Left cardiac atrium (tissue), 4 donors: ENCODE measurements around the gene NCBP2. TPM values are rescaled to one million over a fixed set of nuclear protein-coding genes. Genes with fewer than 3 reads are reported as not detected.
A peak's percentile ranks its signal among the peaks of the same experiment; 100 is the strongest.

Experiments
- ATAC-seq, 2 donors: fragments of 200-7000 bp; cut with Tn5 transposase; one replicate each; pipeline ENCODE4 v1.9.1; 2020; ENCODE audit warnings: mild to moderate bottlenecking in 2 of 2, moderate library complexity in 2 of 2
- DNase-seq: peaks from one replicate; pipeline ENCODE4 v3.0.0-alpha.2; 2020
- intact Hi-C, 2 donors: fragments of 100-400 bp; cut with DNase I; formaldehyde crosslinking; loops; one replicate each; pipeline versions ENCODE4 v1.14.1 to v1.15.1; 2022 to 2023
- total RNA-seq, 2 donors: library from RNA; stranded (reverse); fragmentation: NEBNext Ultra II Directional; extraction: Animal tissue kit (Norgen Biotek cat#: 25700); gene quantifications; one replicate each; pipeline ENCODE4 v1.2.1, GENCODE V29; 2021
- donor health status: DM: no; HTN: yes; CAD: no.
- donor health status: DM: no; HTN: yes; CAD: no; lungs with severe emphysema.
- donor health status: DM: yes; HTN: yes; CAD: no.
- donor health status: Dilated cardiomyopathy.

Gene NCBP2
- total RNA-seq, 2 donors from 2014 or later: 33.6 to 41.0 TPM

DNA sequence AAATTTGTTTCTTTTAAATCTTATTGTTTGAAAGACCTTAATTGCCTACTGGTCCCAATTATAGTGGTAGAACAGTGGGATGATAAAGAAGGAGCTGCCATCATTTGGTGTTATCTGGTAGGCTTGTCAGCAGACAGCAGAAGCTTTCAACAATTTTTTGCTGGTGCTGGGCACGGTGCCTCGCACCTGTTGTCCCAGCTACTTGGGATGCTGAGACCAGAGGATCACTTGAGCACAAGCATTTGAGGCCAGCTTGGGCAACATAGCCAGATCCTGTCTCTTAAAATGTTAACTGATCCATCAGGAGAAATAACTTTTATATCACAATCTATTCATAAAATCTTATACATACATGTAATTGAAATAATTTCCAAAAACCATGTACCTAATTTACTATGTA lies 38.6 kb downstream of the NCBP2 start:
- intact Hi-C loops: no loop called here
- DNase-seq (no peak), ATAC-seq (no peak)

GRCh38 chr3:196902296-196902695 lies 40.0 kb downstream of the NCBP2 start:
- ATAC-seq (no peak), DNase-seq (no peak)
- intact Hi-C loops: no loop called here

DNA sequence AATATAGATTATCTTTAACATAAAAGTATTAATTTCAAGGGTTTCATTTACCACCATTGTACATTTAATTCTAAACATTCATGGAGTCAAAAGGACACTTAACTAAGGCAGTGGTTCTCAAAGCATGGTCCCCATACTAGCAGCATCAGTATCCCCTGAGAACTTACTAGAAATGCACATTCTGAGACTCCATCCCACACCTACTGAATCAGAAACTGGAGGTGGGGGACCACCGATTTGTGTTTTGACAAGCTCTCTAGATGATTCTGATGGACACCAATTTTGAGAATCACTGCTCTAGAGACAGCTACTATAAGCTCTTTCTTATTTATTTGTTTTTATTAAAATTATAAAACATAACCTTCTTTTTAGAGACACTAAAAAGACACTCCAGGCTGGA lies 40.6 kb downstream of the NCBP2 start:
- intact Hi-C loops: no loop called here
- no peak for DNase-seq
- no peak for ATAC-seq

GRCh38 chr3:196896229-196896628 lies 46.1 kb downstream of the NCBP2 start:
- intact Hi-C loops: no loop called here
- no peak for DNase-seq
- no peak for ATAC-seq

DNA sequence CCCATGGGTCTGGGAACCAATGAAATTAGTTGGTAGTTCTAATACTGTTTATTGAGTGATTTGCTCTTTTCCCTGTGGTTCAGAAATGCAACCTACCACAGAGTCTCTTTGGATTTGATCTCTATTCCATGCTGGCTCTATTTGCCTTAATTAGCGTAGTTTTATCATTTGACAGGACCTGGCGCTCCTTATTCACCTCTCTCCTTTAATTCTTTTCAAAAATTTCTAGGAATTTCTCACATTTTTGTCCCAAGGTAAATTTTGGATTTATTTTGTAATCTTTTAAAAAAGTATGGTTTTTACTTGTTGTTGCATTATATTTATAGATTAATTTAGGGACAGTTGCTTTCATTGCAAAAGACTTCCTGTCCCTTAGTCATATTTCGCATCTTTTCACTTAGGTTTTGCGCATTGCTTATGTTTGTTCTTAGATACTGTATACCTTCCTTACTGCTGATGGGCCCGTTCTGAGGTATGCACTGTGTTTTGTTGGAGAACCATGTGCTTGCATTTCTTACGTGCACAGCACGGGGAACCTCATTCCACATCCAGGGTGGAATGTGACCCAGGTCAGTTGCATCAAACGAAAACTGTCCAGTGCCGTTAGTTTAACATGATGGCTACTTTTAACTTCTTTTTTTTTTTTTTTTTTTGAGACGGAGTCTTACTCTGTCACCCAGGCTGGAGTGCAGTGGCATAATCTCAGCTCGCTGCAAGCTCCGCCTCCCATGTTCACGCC lies 47.6 kb downstream of the NCBP2 start:
- intact Hi-C loops: no loop called here
- no peak for DNase-seq
- no peak for ATAC-seq

- peak in 1 of 2 donors; percentile 41 for ATAC-seq
- no peak for DNase-seq
- intact Hi-C loops: no loop called here
Measured at GRCh38 chr3:196889844-196890708, 52.3 kb downstream of the NCBP2 start.

DNA sequence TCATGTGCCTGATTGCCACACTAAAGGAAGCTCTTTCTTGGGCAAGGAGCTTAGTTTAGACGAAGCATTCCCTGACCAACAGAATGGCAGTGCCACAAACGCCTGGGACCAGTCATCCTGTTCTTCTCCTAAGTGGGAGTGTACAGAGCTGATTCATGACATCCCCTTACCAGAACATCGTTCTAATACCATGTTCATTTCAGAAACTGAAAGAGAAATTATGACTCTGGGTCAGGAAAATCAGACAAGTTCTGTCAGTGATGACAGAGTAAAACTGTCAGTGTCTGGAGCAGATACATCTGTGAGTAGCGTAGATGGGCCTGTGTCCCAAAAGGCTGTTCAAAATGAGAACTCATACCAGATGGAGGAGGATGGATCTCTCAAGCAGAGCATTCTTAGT lies 56.2 kb downstream of the NCBP2 start:
- no peak for DNase-seq
- no peak for ATAC-seq
- intact Hi-C loops: no loop called here

Other genes with a start within 250 kb of the NCBP2 start
- gene CEP19, start 230.3 kb downstream of the NCBP2 start, total RNA-seq: 1 to 10 TPM; 1.3 to 1.7 TPM
- 10 to 100 TPM; 10.9 to 18.4 TPM for gene PIGX, start 230.2 kb downstream of the NCBP2 start, total RNA-seq
- 10 to 100 TPM; 47.3 to 78.3 TPM for gene PAK2, start 202.7 kb downstream of the NCBP2 start, total RNA-seq
- 10 to 100 TPM; 17.5 to 26.9 TPM for gene SENP5, start 74.6 kb downstream of the NCBP2 start, total RNA-seq
- gene PIGZ, start 26.3 kb upstream of the NCBP2 start, total RNA-seq: 1 to 10 TPM; 4.5 to 4.7 TPM
- 10 to 100 TPM in 1 of 2 donors, 1 to 10 TPM in 1; 7.7 to 10.1 TPM for gene MELTF, start 87.3 kb upstream of the NCBP2 start, total RNA-seq